DND-41 (cell line): ENCODE data around the gene UFM1.
"Not testable (repeated sequence)": the region's sequence is repeated elsewhere in the genome, so short reads cannot be mapped to it uniquely, and the experiment has no call there.

Experiments
- ATAC-seq: fragments of 200-7000 bp; cut with Tn5 transposase; 3 replicates; pipeline ENCODE4 v1.9.1; 2021; ENCODE audit warnings: low read depth; ENCODE audit not compliant: insufficient read depth
- DNase-seq: peaks from one replicate; pipeline ENCODE4 v3.0.0-alpha.2; 2020
- H2AFZ ChIP-seq: 2 replicates; pipeline ENCODE4 v1.6.0; 2012; ENCODE audit warnings: low read depth, low read length
- H3K27ac ChIP-seq: 2 replicates; pipeline ENCODE4 v1.5.1; 2012; ENCODE audit warnings: low read length, inconsistent platforms
- H3K27me3 ChIP-seq: fragments of 200-600 bp; sonication (generic); 2 replicates; pipeline ENCODE4 v1.6.0; 2012; ENCODE audit warnings: low read length, mild to moderate bottlenecking, inconsistent platforms; ENCODE audit not compliant: insufficient read depth, poor library complexity
- H3K36me3 ChIP-seq: 2 replicates; pipeline ENCODE4 v1.5.1; 2012; ENCODE audit warnings: low read length, inconsistent platforms; ENCODE audit not compliant: insufficient read depth
- H3K4me1 ChIP-seq: 2 replicates; pipeline ENCODE4 v1.5.1; 2012; ENCODE audit warnings: mild to moderate bottlenecking, low read length; ENCODE audit not compliant: insufficient read depth
- H3K4me2 ChIP-seq: 2 replicates; pipeline ENCODE4 v1.6.0; 2012; ENCODE audit warnings: mild to moderate bottlenecking, moderate library complexity, low read length, inconsistent platforms; ENCODE audit not compliant: insufficient read depth
- H3K4me3 ChIP-seq, 2 experiments: fragments of 200-600 bp in 1 of 2; shearing (Covaris generic) in 1 of 2; 2 replicates each; pipeline ENCODE4 v1.5.1; 2012 to 2016; ENCODE audit warnings: inconsistent platforms in 2 of 2, low read length in 2 of 2, mild to moderate bottlenecking in 2 of 2, low read depth in 1 of 2, moderate library complexity in 1 of 2
- H3K79me2 ChIP-seq: 2 replicates; pipeline ENCODE4 v1.6.0; 2012; ENCODE audit warnings: low read length, inconsistent platforms; ENCODE audit not compliant: insufficient read depth
- H3K9ac ChIP-seq: 2 replicates; pipeline ENCODE4 v1.6.0; 2012; ENCODE audit warnings: low read depth, mild to moderate bottlenecking, inconsistent platforms, low read length, moderate library complexity
- H3K9me3 ChIP-seq: 2 replicates; pipeline ENCODE4 v1.5.1; 2012; ENCODE audit warnings: low read length, moderate library complexity, mild to moderate bottlenecking, inconsistent platforms; ENCODE audit not compliant: insufficient read depth, severe bottlenecking
- H4K20me1 ChIP-seq: 2 replicates; pipeline ENCODE4 v1.6.0; 2012; ENCODE audit warnings: low read length; ENCODE audit not compliant: insufficient read depth
- CTCF ChIP-seq: IDR thresholded peaks from 2 replicates; pipeline ENCODE4 v1.5.1; 2012; ENCODE audit warnings: borderline replicate concordance, low read length, moderate library complexity, mild to moderate bottlenecking; ENCODE audit not compliant: poor library complexity, severe bottlenecking; ENCODE audit errors: extremely low read depth
- EZH2 ChIP-seq: IDR thresholded peaks from 3 replicates; pipeline ENCODE4 v1.6.1; 2012; ENCODE audit warnings: borderline replicate concordance, low read depth, mild to moderate bottlenecking, moderate library complexity, low read length, inconsistent platforms; ENCODE audit not compliant: severe bottlenecking

The UFM1 gene

GRCh38 chr13:38308736-38309135, 40.9 kb upstream of the UFM1 start:
- Histone ChIP-seq H3K9me3 (no peaks in the 10 kb centered on the region), H2AFZ (no peak overlapping the region), H3K27ac (no peak overlapping the region), H3K9ac (no peak overlapping the region), H4K20me1 (no peaks in the 10 kb centered on the region), H3K4me3 (no peak overlapping the region), H3K4me1 (no peaks in the 10 kb centered on the region), H3K79me2 (no peaks in the 10 kb centered on the region), H3K4me2 (no peak overlapping the region), H3K27me3 (no peaks in the 10 kb centered on the region), H3K36me3 (no peaks in the 10 kb centered on the region)
- no peak for ATAC-seq
- TF ChIP-seq EZH2 (no peak), CTCF (no peak)
- no peak for DNase-seq

- H4K20me1 ChIP-seq, result no peaks in the 10 kb centered on the region
- no peaks in the 10 kb centered on the region for H3K4me1 ChIP-seq
- H3K27ac ChIP-seq, result no peak overlapping the region
- no peak overlapping the region for H2AFZ ChIP-seq
- TF ChIP-seq CTCF (no peak), EZH2 (no peak)
- ATAC-seq (no peak), DNase-seq (no peak)
- no peaks in the 10 kb centered on the region for H3K9me3 ChIP-seq
- H3K9ac ChIP-seq, result no peak overlapping the region
- no peaks in the 10 kb centered on the region for H3K79me2 ChIP-seq
- no peak overlapping the region for H3K4me2 ChIP-seq
- H3K36me3 ChIP-seq, result no peaks in the 10 kb centered on the region
- H3K4me3 ChIP-seq, result no peak overlapping the region
- no peaks in the 10 kb centered on the region for H3K27me3 ChIP-seq
These were observed 40.3 kb upstream of the UFM1 start for GRCh38 chr13:38309397-38309796.

- not testable (repeated sequence) for H3K9me3 ChIP-seq, H3K79me2 ChIP-seq, H3K4me3 ChIP-seq, H3K4me1 ChIP-seq, H3K27me3 ChIP-seq, H3K4me2 ChIP-seq, DNase-seq, H3K9ac ChIP-seq, ATAC-seq, H4K20me1 ChIP-seq, H3K36me3 ChIP-seq, H2AFZ ChIP-seq, H3K27ac ChIP-seq
These were observed 38.5 kb upstream of the UFM1 start for GRCh38 chr13:38311175-38311574.

GRCh38 chr13:38316129-38316528, 33.5 kb upstream of the UFM1 start:
- Histone ChIP-seq H3K9ac (no peak overlapping the region), H3K36me3 (no peaks in the 10 kb centered on the region), H3K9me3 (no peaks in the 10 kb centered on the region), H2AFZ (no peak overlapping the region), H3K4me3 (no peak overlapping the region), H3K27me3 (no peaks in the 10 kb centered on the region), H4K20me1 (no peaks in the 10 kb centered on the region), H3K4me2 (no peak overlapping the region), H3K27ac (no peak overlapping the region), H3K4me1 (no peaks in the 10 kb centered on the region), H3K79me2 (no peaks in the 10 kb centered on the region)
- TF ChIP-seq CTCF (no peak), EZH2 (no peak)
- ATAC-seq (no peak), DNase-seq (no peak)
